GM12891 (cell line): Measurements from ENCODE around the gene CCDC57.

Source experiments
- DNase-seq: peaks from one replicate; pipeline ENCODE4 v3.0.0; 2011; ENCODE audit warnings: low spot score; ENCODE audit not compliant: insufficient read length
- FAIRE-seq: peaks from 2 replicates; lab custom pipeline; 2011; peaks lifted over from hg19 to GRCh38; lab: Jason Lieb, UNC
- PAX5 ChIP-seq: IDR thresholded peaks from 2 replicates; pipeline ENCODE4 v1.6.1; 2011; ENCODE audit warnings: low read length, moderate library complexity, mild to moderate bottlenecking; ENCODE audit not compliant: insufficient read depth, severe bottlenecking
- POLR2A ChIP-seq: IDR thresholded peaks from 2 replicates; pipeline ENCODE4 v1.6.1; 2011; ENCODE audit warnings: low read depth, low read length, control low read depth
- POLR2AphosphoS5 ChIP-seq: IDR thresholded peaks from 2 replicates; pipeline ENCODE4 v1.6.1; 2011; ENCODE audit warnings: low read depth, low read length, control low read depth
- POU2F2 ChIP-seq: IDR thresholded peaks from 2 replicates; pipeline ENCODE4 v1.6.1; 2011; ENCODE audit warnings: low read depth, mild to moderate bottlenecking, control low read depth, low read length, moderate library complexity
- SPI1 ChIP-seq: IDR thresholded peaks from 2 replicates; pipeline ENCODE4 v1.6.1; 2011; ENCODE audit warnings: low read depth, low read length, control low read depth
- TAF1 ChIP-seq: IDR thresholded peaks from 2 replicates; pipeline ENCODE4 v1.6.1; 2011; ENCODE audit warnings: low read depth, low read length, control low read depth

CCDC57 gene

DNA sequence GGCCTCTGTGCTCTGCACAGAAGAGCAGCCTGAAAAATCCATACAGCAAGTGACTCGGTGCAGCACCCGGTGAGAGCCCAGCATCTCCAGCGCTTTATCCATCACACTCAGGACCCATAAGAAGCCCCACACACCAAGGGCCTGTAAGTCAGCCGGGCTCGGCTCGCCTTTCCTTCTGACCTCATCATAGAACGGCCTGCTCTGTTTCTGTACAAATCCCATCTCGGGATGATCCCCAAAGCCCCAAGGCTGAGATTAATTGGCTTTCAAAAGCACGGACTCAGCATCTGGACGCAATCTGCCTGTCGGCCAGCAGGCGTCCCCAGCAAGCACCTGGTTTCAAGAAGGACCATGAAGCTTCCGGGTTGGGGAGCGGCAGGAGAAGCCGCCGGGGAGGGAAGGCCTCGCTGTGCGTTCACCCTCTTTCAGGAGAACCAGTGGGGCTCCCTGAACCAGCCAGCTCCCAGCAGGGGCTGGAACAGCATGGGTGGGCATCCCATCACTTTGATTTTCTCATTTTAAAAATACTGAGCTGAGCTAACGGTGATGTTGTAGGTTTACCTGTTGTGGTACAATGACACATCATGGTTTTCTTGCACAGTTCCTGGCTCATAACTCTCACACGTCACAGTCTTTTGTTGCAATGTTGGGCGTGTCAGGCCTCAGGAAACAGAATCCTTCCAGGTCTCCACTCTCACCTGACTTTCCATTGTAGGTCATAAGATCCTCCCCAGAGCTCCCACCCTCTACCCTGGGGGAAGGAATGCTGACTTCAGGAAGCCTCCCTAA is 6.7 kb downstream of the CCDC57 start:
- DNase-seq: peak; percentile 79
- FAIRE-seq: peak; percentile 89
- TF ChIP-seq POU2F2 (peak; percentile 61; the same call in 1 of the 2 replicates), TAF1 (no peak), PAX5 (no peak), POLR2A (peak; percentile 95), POLR2AphosphoS5 (peak; percentile 81)

DNA sequence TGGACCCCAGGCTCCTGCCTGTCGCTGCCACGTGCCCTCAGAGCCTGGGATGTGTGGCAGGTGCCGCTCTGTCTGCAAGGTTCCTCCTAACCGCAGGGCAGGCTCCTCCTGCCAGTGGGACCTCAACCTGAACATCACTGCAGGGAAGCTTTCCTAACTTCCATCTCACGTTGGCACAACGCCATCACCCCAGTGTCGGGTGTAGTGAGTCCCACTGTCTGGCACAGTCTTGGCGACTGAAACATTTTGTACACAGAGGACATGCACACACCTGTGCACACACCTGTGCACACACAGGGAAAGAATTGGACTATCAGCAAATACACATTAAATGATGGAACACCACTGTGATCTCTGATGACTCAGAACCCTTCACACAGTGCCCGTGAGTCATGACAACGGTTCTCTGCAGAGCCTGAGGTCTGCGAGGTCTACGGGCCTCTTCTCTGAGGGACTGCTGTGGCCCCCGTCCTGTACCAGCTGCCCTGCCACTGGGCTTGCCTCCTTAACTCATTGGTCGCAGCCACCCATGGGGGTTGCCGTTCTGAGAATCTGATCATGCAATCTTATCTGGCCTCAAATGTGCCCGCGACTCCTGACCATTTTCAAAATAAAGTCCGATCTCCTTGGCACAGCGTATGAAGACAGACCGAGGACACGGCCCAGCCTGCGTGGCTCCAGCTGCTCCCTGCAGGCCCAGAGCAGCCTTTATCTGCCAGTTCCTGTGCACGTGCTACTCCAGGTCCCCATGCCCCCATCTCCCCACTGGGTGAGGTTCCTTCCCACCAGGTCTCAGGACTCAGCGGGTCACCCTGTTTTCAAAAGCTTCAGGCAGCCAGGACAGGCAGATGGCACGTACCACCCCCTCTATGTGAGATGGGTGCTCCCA is 7.6 kb downstream of the CCDC57 start:
- DNase-seq: no peak
- no peak for TF ChIP-seq TAF1
- no peak for TF ChIP-seq POU2F2
- no peak for TF ChIP-seq POLR2AphosphoS5
- TF ChIP-seq PAX5: no peak
- no peak for TF ChIP-seq POLR2A
- TF ChIP-seq SPI1: no peak
- no peak for FAIRE-seq

DNA sequence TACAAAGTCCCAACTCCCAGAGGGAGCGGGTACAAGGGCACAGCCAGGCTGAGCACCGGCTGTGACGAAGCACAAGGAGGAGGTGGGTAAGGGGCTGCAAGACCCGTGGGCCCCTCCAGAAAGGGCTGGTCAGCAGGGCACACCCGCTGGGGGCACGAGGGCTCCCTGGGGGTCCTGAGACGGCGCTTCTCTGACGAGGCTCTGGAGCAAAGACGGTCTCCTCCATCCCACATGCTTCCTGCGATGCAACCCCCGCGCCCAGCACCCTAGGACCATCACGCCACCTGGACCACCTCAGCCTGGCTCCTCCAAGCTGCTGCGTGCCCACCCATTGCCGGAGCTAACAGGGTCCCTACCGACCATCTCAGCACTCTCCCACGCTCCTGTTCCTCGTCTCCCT is 8.7 kb downstream of the CCDC57 start:
- TF ChIP-seq SPI1 (no peak), POU2F2 (no peak), TAF1 (no peak), POLR2AphosphoS5 (no peak), POLR2A (no peak), PAX5 (no peak)
- DNase-seq (no peak), FAIRE-seq (no peak)

DNA sequence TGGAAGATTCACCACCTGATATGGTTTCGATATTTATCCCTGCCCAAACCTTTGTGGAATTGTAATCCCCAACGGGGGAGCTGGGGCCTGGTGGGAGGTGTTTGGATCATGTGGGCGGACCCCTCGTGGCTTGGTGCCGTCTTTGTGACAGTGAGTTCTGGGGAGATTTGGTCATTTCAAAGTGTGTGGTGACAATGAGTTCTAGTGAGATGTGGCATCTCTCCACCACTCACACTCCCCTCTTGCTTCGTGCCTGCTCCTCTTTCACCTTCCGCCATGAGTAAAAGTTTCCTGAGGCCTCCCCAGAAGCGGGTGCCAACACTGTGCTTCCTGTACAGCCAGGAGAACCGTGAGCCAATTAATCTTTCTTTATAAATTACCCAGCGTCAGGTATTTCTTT is 9.7 kb downstream of the CCDC57 start:
- TF ChIP-seq POU2F2 (no peak), SPI1 (no peak), TAF1 (no peak), POLR2A (no peak), PAX5 (no peak)
- DNase-seq (no peak), FAIRE-seq (no peak)

DNA sequence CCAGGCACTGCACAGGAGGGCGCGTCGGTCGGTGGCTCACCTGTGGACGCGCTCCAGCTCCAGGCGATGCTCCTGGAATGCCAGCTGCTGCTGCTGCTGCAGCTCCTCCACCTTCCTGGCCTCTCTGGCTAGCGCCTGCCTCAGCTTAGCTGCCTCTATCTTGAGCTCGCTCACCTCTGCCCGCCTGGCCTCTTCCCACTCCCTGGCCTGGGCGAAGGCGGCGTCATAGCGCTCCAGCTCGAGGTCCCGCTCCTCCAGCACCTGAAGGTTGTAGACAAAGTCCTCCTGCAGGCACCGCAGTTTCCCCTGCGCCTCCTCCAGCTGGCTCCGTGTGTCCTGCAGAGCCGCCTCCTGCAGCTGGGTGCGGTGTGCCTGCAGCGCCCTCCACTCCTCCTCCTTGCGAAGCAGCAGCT is 11.1 kb downstream of the CCDC57 start:
- DNase-seq (no peak), FAIRE-seq (no peak)
- no peak for TF ChIP-seq POLR2AphosphoS5
- no peak for TF ChIP-seq PAX5
- no peak for TF ChIP-seq TAF1
- no peak for TF ChIP-seq POU2F2
- no peak for TF ChIP-seq SPI1
- TF ChIP-seq POLR2A: no peak

DNA sequence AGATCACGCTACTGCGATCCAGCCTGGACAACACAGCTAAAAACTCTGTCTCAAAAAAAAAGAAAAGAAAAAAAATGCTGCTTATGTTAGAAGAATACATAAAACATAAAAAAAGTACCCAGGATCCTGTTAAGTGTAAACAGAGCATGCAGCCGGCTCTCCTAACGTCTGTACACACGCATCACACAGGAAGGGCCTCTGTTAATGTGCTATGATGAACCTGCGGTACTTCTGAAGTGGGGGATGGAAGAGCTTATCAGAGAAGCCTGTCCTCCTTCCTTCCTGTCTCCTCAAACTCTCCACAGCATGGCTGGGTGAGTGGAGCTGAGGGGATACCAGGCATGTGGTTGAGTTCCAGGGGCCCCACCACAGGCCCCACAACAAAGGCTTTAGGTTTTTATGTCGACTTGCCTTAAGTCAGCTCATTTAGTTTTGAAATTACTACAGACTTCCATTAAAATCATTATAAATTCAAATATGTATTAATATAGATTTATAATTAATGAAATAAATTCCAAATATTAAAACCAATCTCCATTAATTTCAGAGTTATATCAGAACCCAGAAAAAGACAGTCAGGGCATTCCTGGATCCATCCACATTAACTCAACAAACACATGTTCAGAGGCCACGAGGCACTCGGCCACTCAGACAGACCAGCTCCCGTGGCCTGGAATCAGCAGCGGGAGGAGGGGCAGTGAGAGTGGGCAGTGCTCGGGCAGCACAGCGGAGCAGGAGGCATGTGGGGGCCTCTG is 11.7 kb downstream of the CCDC57 start:
- FAIRE-seq (no peak), DNase-seq (no peak)
- no peak for TF ChIP-seq POLR2AphosphoS5
- TF ChIP-seq SPI1: no peak
- TF ChIP-seq POLR2A: no peak
- TF ChIP-seq PAX5: no peak
- no peak for TF ChIP-seq POU2F2
- TF ChIP-seq TAF1: no peak

DNA sequence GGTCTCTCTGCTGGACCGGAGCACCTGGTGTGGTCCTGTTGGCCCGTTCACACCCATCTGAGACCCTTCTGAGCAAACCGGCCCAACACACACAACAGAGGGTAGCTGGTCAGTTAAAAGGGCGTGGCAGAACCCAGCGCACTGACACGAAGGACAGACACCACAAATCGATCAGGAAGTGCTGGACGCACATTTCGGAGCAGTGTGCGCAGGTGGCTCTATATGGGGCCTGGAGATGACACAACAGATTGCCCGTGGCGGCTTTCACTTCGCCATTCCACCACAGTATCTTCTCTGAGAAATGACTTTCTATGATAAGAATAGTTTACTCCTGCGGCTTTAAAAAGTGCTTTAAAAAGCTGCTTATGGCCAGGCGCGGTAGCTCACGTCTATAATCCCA is 12.5 kb downstream of the CCDC57 start:
- FAIRE-seq (no peak), DNase-seq (no peak)
- no peak for TF ChIP-seq POLR2AphosphoS5
- no peak for TF ChIP-seq SPI1
- no peak for TF ChIP-seq PAX5
- TF ChIP-seq TAF1: no peak
- no peak for TF ChIP-seq POU2F2
- no peak for TF ChIP-seq POLR2A

DNA sequence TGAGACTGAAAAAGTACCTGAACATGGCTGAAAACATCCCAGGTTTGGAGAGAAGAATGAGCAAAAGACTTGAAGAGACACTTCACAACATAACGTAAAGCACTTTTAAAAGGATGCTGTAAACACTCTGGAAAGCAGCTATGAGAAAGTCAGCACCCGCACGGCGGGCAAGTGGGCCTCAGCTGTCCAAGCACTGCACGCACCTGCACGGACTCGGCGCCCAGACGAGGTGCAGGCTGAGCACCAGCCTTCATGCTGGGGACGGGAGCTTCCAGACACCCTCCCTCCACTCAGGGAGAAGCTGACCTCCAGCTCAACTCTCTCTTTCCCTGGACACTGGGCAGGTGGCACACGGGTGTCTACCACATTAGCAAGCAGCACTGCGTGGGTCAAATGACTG is 13.1 kb downstream of the CCDC57 start:
- FAIRE-seq (no peak), DNase-seq (no peak)
- TF ChIP-seq TAF1 (no peak), SPI1 (no peak), POU2F2 (no peak), PAX5 (no peak), POLR2AphosphoS5 (no peak), POLR2A (no peak)

DNA sequence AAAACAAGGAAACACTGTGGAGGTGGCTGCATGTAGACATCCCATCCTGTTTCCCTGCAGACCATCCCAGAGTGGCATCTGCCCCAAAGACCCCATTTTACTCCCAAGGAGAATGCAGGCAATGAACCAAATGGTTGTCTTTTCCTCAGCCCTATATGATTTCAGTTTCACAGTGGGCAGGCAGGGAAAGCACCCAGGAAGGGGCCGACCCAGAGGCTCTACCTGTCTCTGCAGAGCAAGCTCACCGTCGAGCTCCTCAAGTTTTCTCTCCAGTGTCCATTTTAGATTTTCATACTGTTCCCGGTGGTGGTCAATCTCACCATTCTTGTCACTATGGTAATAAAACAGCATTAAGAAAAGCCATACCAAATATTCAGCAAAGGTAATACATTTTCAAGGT is 14.6 kb downstream of the CCDC57 start:
- DNase-seq: no peak
- TF ChIP-seq POU2F2 (no peak), POLR2AphosphoS5 (no peak), TAF1 (no peak), PAX5 (no peak), SPI1 (no peak), POLR2A (no peak)
- no peak for FAIRE-seq
